GM21447 (cell line): Measurements from ENCODE around the gene SNN.

Source experiments
- ATAC-seq: cut with Tn5 transposase; IDR thresholded peaks from one replicate; pipeline ENCODE4 v1.9.1; 2021; ENCODE audit not compliant: unreplicated experiment

SNN gene

DNA sequence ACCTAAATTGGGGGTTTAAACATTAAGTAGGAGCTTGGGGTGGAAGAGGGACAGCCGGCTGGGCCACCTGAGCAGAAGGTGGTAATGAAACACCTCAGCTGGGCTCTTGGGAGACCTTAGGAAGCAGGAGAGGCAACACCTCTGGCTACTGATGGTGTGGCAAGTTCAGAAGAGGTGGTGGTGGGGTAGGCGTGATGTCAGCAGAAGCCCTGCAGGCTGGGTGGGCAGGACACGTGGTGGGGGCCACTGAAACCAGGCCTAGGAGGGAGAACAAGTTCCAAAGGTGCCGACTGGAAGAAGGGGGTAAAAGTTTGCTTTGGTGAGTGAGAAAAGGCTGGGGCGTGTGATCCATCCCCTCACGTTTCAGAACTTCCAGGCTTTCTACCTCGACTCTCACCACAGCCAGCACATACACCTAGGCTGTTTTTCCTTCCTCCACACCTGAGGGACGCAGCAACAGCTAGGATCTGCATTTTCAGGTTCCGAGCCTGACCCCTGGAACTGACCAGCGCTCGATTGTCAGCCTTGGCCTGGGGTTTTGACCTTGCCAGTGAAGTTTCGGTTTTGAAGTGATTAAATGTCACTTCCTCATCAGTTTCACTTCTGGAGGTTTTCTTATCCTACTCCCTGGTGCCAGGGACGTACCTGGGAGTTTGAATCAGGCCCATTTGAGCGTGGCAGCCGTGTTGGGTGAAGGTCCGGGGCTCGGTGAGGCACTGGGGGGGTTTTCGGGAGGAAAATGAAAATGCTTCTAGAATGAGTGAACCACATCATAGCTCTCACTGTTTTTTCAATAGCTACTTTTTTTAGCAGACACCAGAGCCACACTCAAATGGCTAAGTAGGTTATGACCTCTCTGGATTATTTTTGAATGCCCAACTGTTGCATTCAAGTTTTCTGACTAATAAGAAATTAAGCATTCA lies 10.0 kb downstream of the SNN start:
- ATAC-seq: peak; percentile 24

GRCh38 chr16:11679250-11679649 lies 11.0 kb downstream of the SNN start:
- no peak for ATAC-seq

- ATAC-seq: no peak
Observed at GRCh38 chr16:11679941-11680911, 12.0 kb downstream of the SNN start.

DNA sequence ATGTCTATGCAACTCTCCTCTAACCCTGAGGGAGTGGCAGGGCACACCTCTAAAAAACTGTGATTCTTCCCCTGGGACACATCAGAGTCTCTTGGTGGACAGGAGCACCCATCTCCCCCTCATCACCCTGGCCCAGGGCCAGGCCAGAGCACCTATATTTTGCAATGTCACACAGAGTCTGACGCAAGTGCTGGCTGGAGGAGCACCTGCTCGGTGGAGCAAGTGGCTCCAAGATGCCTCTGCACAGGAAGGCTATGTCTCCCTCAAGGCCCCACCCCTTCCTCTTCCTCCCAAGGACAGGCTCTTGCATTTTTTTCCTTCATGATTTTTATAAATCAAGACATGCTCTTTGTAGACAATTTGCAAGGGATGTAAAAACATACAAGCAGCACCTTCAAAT lies 13.3 kb downstream of the SNN start:
- no peak for ATAC-seq

GRCh38 chr16:11681976-11682654 lies 13.9 kb downstream of the SNN start:
- ATAC-seq: peak; percentile 44

DNA sequence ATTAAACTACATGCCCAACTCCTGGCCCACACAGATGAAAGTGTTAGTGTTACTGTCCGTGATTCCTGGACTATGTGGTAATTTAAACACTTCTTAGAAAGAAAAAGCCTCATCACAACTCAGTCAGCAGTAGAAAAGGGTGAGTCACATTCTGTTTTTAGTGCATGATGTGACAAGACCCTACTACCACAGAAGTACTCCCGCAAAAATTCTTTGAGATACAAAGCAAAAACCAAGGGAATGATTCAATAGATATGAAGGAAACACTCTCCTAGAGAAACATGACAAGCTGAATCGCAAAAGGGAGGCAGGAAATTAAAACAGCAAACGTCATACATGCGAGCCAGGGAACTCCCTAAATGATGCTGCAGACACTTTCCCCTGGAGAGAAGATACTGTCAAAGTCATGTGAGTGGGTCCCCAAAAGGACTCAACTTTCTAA lies 14.4 kb downstream of the SNN start:
- peak; percentile 20 for ATAC-seq

DNA sequence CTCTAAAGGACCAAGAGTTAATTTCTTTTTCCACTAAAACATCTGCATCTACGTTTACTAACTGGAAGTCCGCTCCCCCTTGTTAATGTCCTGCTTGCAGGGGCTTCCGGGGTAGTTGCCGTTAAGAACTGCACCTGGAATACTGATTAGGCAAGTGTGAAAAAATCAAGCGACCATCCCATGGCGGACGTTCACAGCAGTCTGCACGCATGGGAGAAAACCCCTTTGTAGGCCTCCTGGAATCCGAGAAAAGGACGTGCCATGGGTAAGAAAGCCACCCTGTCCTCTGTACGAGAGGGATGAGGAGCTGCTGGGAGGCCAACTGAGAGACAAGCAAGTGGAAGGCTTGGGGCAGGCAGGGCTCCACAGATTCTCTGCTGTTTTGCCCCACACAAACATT lies 14.9 kb downstream of the SNN start:
- no peak for ATAC-seq

DNA sequence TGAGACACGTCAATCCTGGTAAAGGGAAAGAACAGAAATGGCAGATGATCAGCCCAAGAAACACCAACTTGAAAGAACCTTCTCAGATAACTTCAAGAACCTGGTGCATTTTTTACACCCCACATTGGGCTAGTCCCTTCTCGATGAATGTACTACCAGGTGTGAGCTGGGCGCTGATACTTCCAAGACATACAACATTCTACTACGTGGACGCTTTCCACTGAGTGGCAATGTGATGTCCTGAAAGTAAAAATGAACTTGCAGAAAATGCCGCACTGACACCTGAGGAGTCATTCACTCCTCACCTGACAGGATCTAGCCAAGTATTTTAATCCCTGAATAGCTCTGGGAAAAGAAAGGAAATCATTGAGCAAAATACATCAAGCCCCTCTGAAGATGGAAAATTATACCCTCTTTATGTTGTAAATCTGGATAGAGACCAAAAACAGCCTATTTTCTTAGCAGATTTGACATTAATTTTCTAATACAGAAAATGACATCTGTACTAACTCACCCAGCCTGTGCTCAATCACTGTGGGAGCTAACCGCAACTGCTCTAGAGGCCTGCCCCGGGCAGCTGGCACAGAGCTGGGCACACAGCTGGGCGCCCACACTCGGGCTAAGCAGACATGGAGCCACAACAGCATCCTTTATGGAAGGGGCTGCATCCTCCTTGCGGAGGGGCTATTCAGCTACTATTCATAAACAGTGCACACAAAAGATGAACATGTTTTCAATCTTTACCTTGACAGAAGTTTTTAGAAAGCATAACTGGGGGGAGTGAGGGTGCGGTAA lies 16.2 kb downstream of the SNN start:
- no peak for ATAC-seq

DNA sequence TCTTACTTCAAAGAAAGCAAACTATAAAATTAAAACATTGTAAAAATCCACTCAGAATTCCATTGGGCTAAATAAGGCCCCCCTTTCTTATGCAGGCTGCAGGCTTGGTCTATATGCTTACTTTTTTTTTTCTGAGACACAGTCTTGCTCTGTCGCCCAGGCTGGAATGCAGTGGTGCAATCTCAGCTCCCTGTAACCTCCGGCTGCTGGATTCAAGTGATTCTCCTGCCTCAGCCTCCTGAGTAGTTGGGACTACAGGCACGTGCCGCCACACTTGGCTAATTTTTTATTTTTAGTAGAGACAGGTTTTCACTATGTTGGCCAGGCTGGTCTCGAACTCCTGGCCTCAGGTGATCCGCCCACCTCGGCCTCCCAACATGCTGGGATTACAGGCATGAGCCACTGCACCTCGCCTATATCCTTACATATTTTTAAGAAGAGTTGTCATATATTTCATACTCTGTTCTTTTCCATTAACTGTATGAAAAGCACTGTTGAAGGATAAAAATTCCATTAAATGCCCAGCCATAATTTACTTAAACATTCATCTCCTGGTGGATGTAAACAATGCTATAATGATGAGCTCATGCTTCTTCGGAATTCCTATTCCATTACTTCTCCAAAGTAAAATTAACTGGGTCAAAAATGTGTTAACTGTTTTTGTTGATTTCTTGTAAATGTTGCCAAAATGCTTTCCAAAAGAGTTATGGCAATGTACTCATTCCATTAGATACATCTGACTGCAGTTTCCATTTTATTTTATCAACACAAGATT lies 17.8 kb downstream of the SNN start:
- no peak for ATAC-seq

GRCh38 chr16:11686713-11687380 lies 18.6 kb downstream of the SNN start:
- ATAC-seq: no peak

GRCh38 chr16:11687601-11688519 lies 19.6 kb downstream of the SNN start:
- ATAC-seq: no peak

- ATAC-seq: no peak
Observed at GRCh38 chr16:11688520-11688886, 20.2 kb downstream of the SNN start.

DNA sequence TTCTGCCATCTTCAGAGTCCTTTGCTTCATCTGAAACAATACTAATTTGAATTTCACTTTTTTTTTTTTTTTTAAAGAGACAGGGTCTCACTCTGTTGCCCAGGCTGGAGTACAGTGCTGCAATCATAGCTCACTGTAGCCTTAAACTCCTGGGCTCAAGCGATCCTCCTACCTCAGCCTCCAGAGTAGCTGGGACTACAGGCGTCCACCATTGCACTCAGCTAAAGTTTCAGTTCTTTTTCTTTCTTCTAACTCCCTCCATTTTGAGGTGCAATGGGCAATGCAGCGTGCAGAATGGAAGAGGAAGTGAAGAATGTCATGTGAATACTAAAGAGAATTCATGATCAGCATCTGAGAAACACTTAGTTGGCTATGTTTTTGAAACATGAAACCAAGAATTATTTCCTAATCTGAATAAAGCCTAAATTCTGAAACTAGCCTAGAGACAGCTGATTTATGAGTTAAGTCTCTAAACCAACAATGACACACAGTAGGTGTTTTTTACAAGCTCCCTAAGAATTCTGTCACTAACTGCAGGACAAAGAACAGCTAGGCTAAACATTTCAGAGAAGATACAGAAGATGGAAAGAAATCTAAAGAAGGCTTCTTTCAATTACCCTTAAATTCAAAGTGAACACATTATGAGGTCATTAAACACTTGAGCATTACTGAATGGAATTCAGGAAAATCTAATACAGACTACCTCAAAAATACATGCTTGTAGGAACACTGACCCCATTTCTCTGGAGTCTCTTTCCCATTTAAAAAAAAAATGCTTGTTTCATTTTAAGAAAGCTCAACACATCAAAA lies 21.0 kb downstream of the SNN start:
- peak; percentile 89 for ATAC-seq

DNA sequence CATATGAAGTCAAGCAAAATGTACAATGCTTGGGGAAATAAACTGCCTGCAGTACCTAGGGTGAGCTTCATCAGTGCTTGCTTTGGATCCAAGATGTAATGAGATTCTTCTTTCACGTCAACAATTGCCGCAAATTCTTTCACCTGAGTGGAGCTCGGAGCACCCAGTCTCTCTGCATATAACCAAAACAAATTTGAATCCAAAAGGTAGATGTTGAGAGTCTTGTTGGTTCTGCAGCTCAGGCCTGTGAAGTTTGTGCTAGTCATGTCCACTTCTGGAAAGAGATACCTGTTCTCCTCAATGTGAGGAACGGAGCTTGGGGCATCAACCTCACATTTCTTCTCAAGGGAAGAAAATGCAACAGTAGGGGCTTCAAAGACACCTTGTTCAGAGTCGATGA lies 23.0 kb downstream of the SNN start:
- ATAC-seq: no peak

DNA sequence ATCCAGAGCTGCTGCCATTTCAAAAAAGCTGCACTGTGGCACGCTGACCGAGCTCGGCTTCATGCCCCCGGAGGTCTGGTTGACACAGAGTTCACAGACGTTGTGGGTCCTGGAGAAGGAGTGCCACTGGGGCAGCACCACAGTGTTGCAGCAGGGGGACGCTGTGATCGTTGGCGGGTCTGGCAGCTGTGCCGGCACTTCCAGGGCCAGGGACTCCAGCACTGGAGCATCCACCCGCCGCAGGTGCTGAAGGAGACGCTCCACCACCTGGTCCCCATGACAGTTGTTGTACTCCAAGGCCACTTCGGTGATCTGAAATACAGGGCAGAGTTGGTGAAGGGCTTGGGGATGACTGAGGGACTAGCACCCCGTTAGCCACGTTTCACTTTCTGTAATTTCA lies 23.5 kb downstream of the SNN start:
- no peak for ATAC-seq

GRCh38 chr16:11692171-11692570 lies 23.9 kb downstream of the SNN start:
- ATAC-seq: no peak

GRCh38 chr16:11692651-11693050 lies 24.4 kb downstream of the SNN start:
- ATAC-seq: no peak
